22Rv1 (cell line): ENCODE data around the gene DTD2.

ENCODE experiments used
- ZFX ChIP-seq: fragments of 450-650 bp; IDR thresholded peaks from 2 replicates; pipeline ENCODE4 v1.6.1; 2017; ENCODE audit warnings: antibody characterized with exemption, borderline replicate concordance
- TF ChIP-seq, protein P1 (sequence below): fragments of 450-650 bp; IDR thresholded peaks from 2 replicates; pipeline ENCODE4 v1.5.1; 2017; ENCODE audit warnings: mild to moderate bottlenecking

DNA sequence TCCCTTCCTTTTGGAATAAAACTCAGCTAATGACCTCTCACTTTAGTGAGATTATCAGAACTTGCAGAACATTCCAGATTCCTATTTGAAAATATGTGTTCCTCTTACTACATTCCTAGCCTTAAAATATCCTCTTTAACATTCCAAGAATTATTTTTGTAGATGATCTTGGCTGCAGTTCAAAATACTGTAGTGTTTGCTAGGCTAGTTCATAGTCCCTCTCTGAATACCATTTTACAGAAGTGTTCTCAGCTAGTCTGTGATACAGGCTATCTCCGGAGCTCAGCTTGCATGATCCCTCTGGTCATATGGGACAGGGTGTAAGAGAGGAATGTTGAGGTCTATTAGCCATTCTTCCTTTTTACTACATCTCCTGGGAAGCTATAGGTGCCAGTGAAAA is 48.1 kb upstream of the DTD2 start:
- TF ChIP-seq, protein P1, sequence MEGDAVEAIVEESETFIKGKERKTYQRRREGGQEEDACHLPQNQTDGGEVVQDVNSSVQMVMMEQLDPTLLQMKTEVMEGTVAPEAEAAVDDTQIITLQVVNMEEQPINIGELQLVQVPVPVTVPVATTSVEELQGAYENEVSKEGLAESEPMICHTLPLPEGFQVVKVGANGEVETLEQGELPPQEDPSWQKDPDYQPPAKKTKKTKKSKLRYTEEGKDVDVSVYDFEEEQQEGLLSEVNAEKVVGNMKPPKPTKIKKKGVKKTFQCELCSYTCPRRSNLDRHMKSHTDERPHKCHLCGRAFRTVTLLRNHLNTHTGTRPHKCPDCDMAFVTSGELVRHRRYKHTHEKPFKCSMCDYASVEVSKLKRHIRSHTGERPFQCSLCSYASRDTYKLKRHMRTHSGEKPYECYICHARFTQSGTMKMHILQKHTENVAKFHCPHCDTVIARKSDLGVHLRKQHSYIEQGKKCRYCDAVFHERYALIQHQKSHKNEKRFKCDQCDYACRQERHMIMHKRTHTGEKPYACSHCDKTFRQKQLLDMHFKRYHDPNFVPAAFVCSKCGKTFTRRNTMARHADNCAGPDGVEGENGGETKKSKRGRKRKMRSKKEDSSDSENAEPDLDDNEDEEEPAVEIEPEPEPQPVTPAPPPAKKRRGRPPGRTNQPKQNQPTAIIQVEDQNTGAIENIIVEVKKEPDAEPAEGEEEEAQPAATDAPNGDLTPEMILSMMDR, result no peak
- no peak for TF ChIP-seq ZFX
